Measurements from ENCODE around the gene DNAJC18.

The DNAJC18 gene

GRCh38 chr5:139473565-139473964 lies 34.2 kb upstream of the DNAJC18 start:
- H3K4me3 Mint-ChIP-seq, result no peak overlapping the region

GRCh38 chr5:139473105-139473504 lies 33.8 kb upstream of the DNAJC18 start:
- Mint-ChIP-seq H3K9me3 (no peaks in the 10 kb centered on the region), H3K27me3 (peaks cover 5% of the 10 kb centered on the region), H3K27ac (peak overlapping the region; percentile 40), H3K36me3 (ENCODE audit: low read depth) (peaks cover 26% of the 10 kb centered on the region), H3K4me1 (ENCODE audit: low read depth) (peaks cover 76% of the 10 kb centered on the region), H3K4me3 (no peak overlapping the region)
- intact Hi-C loops (cut with micrococcal nuclease), result no loop called here

More at GRCh38 chr5:139473565-139473964, 34.2 kb upstream of the DNAJC18 start:
- Mint-ChIP-seq H3K27ac (peak overlapping the region; percentile 40), H3K9me3 (no peaks in the 10 kb centered on the region), H3K27me3 (peaks cover 5% of the 10 kb centered on the region), H3K36me3 (ENCODE audit: low read depth) (peaks cover 30% of the 10 kb centered on the region), H3K4me1 (ENCODE audit: low read depth) (peaks cover 71% of the 10 kb centered on the region)
- intact Hi-C loops (cut with micrococcal nuclease), result no loop called here

GRCh38 chr5:139472386-139473030 lies 33.2 kb upstream of the DNAJC18 start:
- H3K4me1 Mint-ChIP-seq (ENCODE audit: low read depth), result peaks cover 80% of the 10 kb centered on the region
- peaks cover 5% of the 10 kb centered on the region for H3K27me3 Mint-ChIP-seq
- peak overlapping the region; percentile 47 for H3K27ac Mint-ChIP-seq
- H3K9me3 Mint-ChIP-seq, result no peaks in the 10 kb centered on the region
- peaks cover 20% of the 10 kb centered on the region for H3K36me3 Mint-ChIP-seq (ENCODE audit: low read depth)
- intact Hi-C loops (cut with micrococcal nuclease), result no loop called here
- no peak overlapping the region for H3K4me3 Mint-ChIP-seq

GRCh38 chr5:139470821-139471300 lies 31.5 kb upstream of the DNAJC18 start, which contains the start of gene SMIM33:
Gene SMIM33, plus strand, starts transcription at chr5:139471004. Its CDS starts 118 bp downstream, at chr5:139471122.
- peaks cover 4% of the 10 kb centered on the region for H3K36me3 Mint-ChIP-seq (ENCODE audit: low read depth)
- H3K4me3 Mint-ChIP-seq, result peak within 1 kb of the TSS; percentile 42
- H3K9me3 Mint-ChIP-seq, result no peaks in the 10 kb centered on the region
- intact Hi-C loops (cut with micrococcal nuclease), result no loop called here
- H3K27ac Mint-ChIP-seq, result peak within 1 kb of the TSS; percentile 47
- peaks cover 79% of the 10 kb centered on the region for H3K4me1 Mint-ChIP-seq (ENCODE audit: low read depth)
- H3K27me3 Mint-ChIP-seq, result peaks cover 5% of the 10 kb centered on the region

- intact Hi-C loops (cut with micrococcal nuclease), result no loop called here
- Mint-ChIP-seq H3K36me3 (ENCODE audit: low read depth) (no peaks in the 10 kb centered on the region), H3K4me1 (ENCODE audit: low read depth) (peaks cover 55% of the 10 kb centered on the region), H3K27ac (peak overlapping the region; percentile 37), H3K9me3 (no peaks in the 10 kb centered on the region), H3K27me3 (peaks cover 5% of the 10 kb centered on the region), H3K4me3 (no peak overlapping the region)
Measured at GRCh38 chr5:139468421-139468931, 29.2 kb upstream of the DNAJC18 start.

- no peaks in the 10 kb centered on the region for H3K36me3 Mint-ChIP-seq (ENCODE audit: low read depth)
- intact Hi-C loops (cut with micrococcal nuclease), result no loop called here
- H3K4me3 Mint-ChIP-seq, result no peak within 1 kb of the TSS
- no peak within 1 kb of the TSS for H3K27ac Mint-ChIP-seq
- peaks cover 28% of the 10 kb centered on the region for H3K4me1 Mint-ChIP-seq (ENCODE audit: low read depth)
- no peaks in the 10 kb centered on the region for H3K27me3 Mint-ChIP-seq
- H3K9me3 Mint-ChIP-seq, result no peaks in the 10 kb centered on the region
Measured at GRCh38 chr5:139462586-139463276, 23.4 kb upstream of the DNAJC18 start, which contains the start of gene ECSCR. Gene ECSCR, minus strand, starts transcription at chr5:139462743. Its CDS starts 73 bp downstream, at chr5:139462670.

GRCh38 chr5:139461698-139462097 lies 22.4 kb upstream of the DNAJC18 start:
- intact Hi-C loops (cut with micrococcal nuclease), result no loop called here
- Mint-ChIP-seq H3K27me3 (no peaks in the 10 kb centered on the region), H3K36me3 (ENCODE audit: low read depth) (no peaks in the 10 kb centered on the region), H3K4me1 (ENCODE audit: low read depth) (peaks cover 23% of the 10 kb centered on the region), H3K27ac (no peak overlapping the region), H3K9me3 (no peaks in the 10 kb centered on the region), H3K4me3 (no peak overlapping the region)

- no peaks in the 10 kb centered on the region for H3K36me3 Mint-ChIP-seq (ENCODE audit: low read depth)
- no peak overlapping the region for H3K27ac Mint-ChIP-seq
- no peaks in the 10 kb centered on the region for H3K9me3 Mint-ChIP-seq
- peaks cover 23% of the 10 kb centered on the region for H3K4me1 Mint-ChIP-seq (ENCODE audit: low read depth)
- no peak overlapping the region for H3K4me3 Mint-ChIP-seq
- intact Hi-C loops (cut with micrococcal nuclease), result no loop called here
- H3K27me3 Mint-ChIP-seq, result no peaks in the 10 kb centered on the region
Measured at GRCh38 chr5:139461176-139461575, 21.9 kb upstream of the DNAJC18 start.

- H3K4me1 Mint-ChIP-seq (ENCODE audit: low read depth), result peaks cover 23% of the 10 kb centered on the region
- H3K4me3 Mint-ChIP-seq, result no peak overlapping the region
- no peaks in the 10 kb centered on the region for H3K27me3 Mint-ChIP-seq
- H3K36me3 Mint-ChIP-seq (ENCODE audit: low read depth), result no peaks in the 10 kb centered on the region
- intact Hi-C loops (cut with micrococcal nuclease), result no loop called here
- H3K9me3 Mint-ChIP-seq, result no peaks in the 10 kb centered on the region
- H3K27ac Mint-ChIP-seq, result no peak overlapping the region
Measured at GRCh38 chr5:139460455-139460854, 21.1 kb upstream of the DNAJC18 start.

GRCh38 chr5:139459451-139459934 lies 20.2 kb upstream of the DNAJC18 start:
- Mint-ChIP-seq H3K9me3 (no peaks in the 10 kb centered on the region), H3K4me3 (no peak overlapping the region), H3K4me1 (ENCODE audit: low read depth) (peaks cover 23% of the 10 kb centered on the region), H3K27ac (no peak overlapping the region), H3K27me3 (no peaks in the 10 kb centered on the region), H3K36me3 (ENCODE audit: low read depth) (no peaks in the 10 kb centered on the region)
- intact Hi-C loops (cut with micrococcal nuclease), result no loop called here

- intact Hi-C loops (cut with micrococcal nuclease), result no loop called here
- H3K27me3 Mint-ChIP-seq, result no peaks in the 10 kb centered on the region
- H3K27ac Mint-ChIP-seq, result no peak overlapping the region
- peaks cover 26% of the 10 kb centered on the region for H3K4me1 Mint-ChIP-seq (ENCODE audit: low read depth)
- H3K36me3 Mint-ChIP-seq (ENCODE audit: low read depth), result no peaks in the 10 kb centered on the region
- no peaks in the 10 kb centered on the region for H3K9me3 Mint-ChIP-seq
- no peak overlapping the region for H3K4me3 Mint-ChIP-seq
Measured at GRCh38 chr5:139458580-139459407, 19.5 kb upstream of the DNAJC18 start.

- Mint-ChIP-seq H3K27ac (no peak overlapping the region), H3K4me3 (no peak overlapping the region), H3K36me3 (ENCODE audit: low read depth) (no peaks in the 10 kb centered on the region), H3K9me3 (no peaks in the 10 kb centered on the region), H3K4me1 (ENCODE audit: low read depth) (peaks cover 26% of the 10 kb centered on the region), H3K27me3 (no peaks in the 10 kb centered on the region)
- intact Hi-C loops (cut with micrococcal nuclease), result no loop called here
Measured at GRCh38 chr5:139457653-139458306, 18.5 kb upstream of the DNAJC18 start.

- intact Hi-C loops (cut with micrococcal nuclease), result no loop called here
- H3K4me3 Mint-ChIP-seq, result no peak overlapping the region
- no peaks in the 10 kb centered on the region for H3K27me3 Mint-ChIP-seq
- H3K4me1 Mint-ChIP-seq (ENCODE audit: low read depth), result peaks cover 21% of the 10 kb centered on the region
- no peak overlapping the region for H3K27ac Mint-ChIP-seq
- no peaks in the 10 kb centered on the region for H3K36me3 Mint-ChIP-seq (ENCODE audit: low read depth)
- no peaks in the 10 kb centered on the region for H3K9me3 Mint-ChIP-seq
Measured at GRCh38 chr5:139457241-139457640, 17.9 kb upstream of the DNAJC18 start.
